ENCODE results near the gene AMIGO3.

The AMIGO3 gene

GRCh38 chr3:49711489-49711888, 8.0 kb downstream of the AMIGO3 start:
- H3K4me3 ChIP-seq (ENCODE audit: low read depth, low read length) = no peak overlapping the region
- no peak for TF ChIP-seq CTCF (IDR thresholded peaks at IDR 0.05; ENCODE audit: low read depth, low read length)

GRCh38 chr3:49709852-49710251, 9.6 kb downstream of the AMIGO3 start:
- TF ChIP-seq CTCF (IDR thresholded peaks at IDR 0.05; ENCODE audit: low read depth, low read length) = no peak
- no peak overlapping the region for H3K4me3 ChIP-seq (ENCODE audit: low read depth, low read length)

- H3K4me3 ChIP-seq (ENCODE audit: low read depth, low read length) = no peak overlapping the region
- TF ChIP-seq CTCF (IDR thresholded peaks at IDR 0.05; ENCODE audit: low read depth, low read length) = no peak
Measured at GRCh38 chr3:49707113-49707480, 12.4 kb downstream of the AMIGO3 start.

GRCh38 chr3:49706456-49707112, 12.9 kb downstream of the AMIGO3 start:
- TF ChIP-seq CTCF (IDR thresholded peaks at IDR 0.05; ENCODE audit: low read depth, low read length) = no peak
- H3K4me3 ChIP-seq (ENCODE audit: low read depth, low read length) = no peak overlapping the region

- no peak for TF ChIP-seq CTCF (IDR thresholded peaks at IDR 0.05; ENCODE audit: low read depth, low read length)
- H3K4me3 ChIP-seq (ENCODE audit: low read depth, low read length) = no peak overlapping the region
Measured at GRCh38 chr3:49705390-49705960, 14.0 kb downstream of the AMIGO3 start.

- TF ChIP-seq CTCF (IDR thresholded peaks at IDR 0.05; ENCODE audit: low read depth, low read length) = no peak
- no peak overlapping the region for H3K4me3 ChIP-seq (ENCODE audit: low read depth, low read length)
Measured at GRCh38 chr3:49704629-49705028, 14.9 kb downstream of the AMIGO3 start.

- no peak overlapping the region for H3K4me3 ChIP-seq (ENCODE audit: low read depth, low read length)
- TF ChIP-seq CTCF (IDR thresholded peaks at IDR 0.05; ENCODE audit: low read depth, low read length) = no peak
Measured at GRCh38 chr3:49703956-49704355, 15.5 kb downstream of the AMIGO3 start.

All from WI38 (cell line).